Small intestine (tissue), 7 donors: Measurements from ENCODE around the gene TNFRSF9. TPM values are rescaled to one million over a fixed set of nuclear protein-coding genes. Genes with fewer than 3 reads are reported as not detected.
A peak's percentile ranks its signal among the peaks of the same experiment; 100 is the strongest.
"Not testable (repeated sequence)": the region's sequence is repeated elsewhere in the genome, so short reads cannot be mapped to it uniquely, and the experiment has no call there.

Experiments used
- DNase-seq, 2 donors: peaks; one replicate each; pipeline versions ENCODE4 v3.0.0 to v3.0.0-alpha.2; 2013
- FAIRE-seq: peaks from 2 replicates; lab custom pipeline; 2012; peaks lifted over from hg19 to GRCh38; lab: Jason Lieb, UNC
- H3K27ac ChIP-seq, 3 donors: one replicate each; pipeline ENCODE4 v1.5.1; 2013; ENCODE audit warnings: low read length in 2 of 3, mild to moderate bottlenecking in 2 of 3, control low read depth in 1 of 3, inconsistent platforms in 1 of 3, low read depth in 1 of 3, moderate library complexity in 1 of 3
- H3K27me3 ChIP-seq, 3 donors: one replicate each; pipeline ENCODE4 v1.6.1; 2013; ENCODE audit warnings: low read length in 3 of 3, inconsistent platforms in 1 of 3; ENCODE audit not compliant: control insufficient read depth in 3 of 3, insufficient read depth in 3 of 3
- H3K36me3 ChIP-seq, 3 donors: one replicate each; pipeline ENCODE4 v1.6.1; 2013; ENCODE audit warnings: low read length in 3 of 3, inconsistent platforms in 1 of 3, low read depth in 1 of 3, mild to moderate bottlenecking in 1 of 3, moderate library complexity in 1 of 3; ENCODE audit not compliant: control insufficient read depth in 3 of 3, insufficient read depth in 2 of 3
- H3K4me1 ChIP-seq, 3 donors: one replicate each; pipeline ENCODE4 v1.6.1; 2013; ENCODE audit warnings: low read length in 2 of 3, inconsistent platforms in 1 of 3, low read depth in 1 of 3, mild to moderate bottlenecking in 1 of 3, moderate library complexity in 1 of 3; ENCODE audit not compliant: control insufficient read depth in 3 of 3, insufficient read depth in 2 of 3
- H3K4me3 ChIP-seq, 3 donors: one replicate each; pipeline ENCODE4 v1.5.1; 2013; ENCODE audit warnings: low read length in 3 of 3, control low read depth in 1 of 3, inconsistent platforms in 1 of 3, low read depth in 1 of 3, mild to moderate bottlenecking in 1 of 3, moderate library complexity in 1 of 3
- H3K9me3 ChIP-seq, 2 donors: one replicate each; pipeline ENCODE4 v1.6.1; 2013; ENCODE audit warnings: low read depth in 1 of 2, low read length in 1 of 2; ENCODE audit not compliant: control insufficient read depth in 2 of 2, insufficient read depth in 1 of 2
- WGBS, 3 donors: extraction: QIAGEN DNeasy Blood & Tissue Kit; methylation state at CpG; one replicate each; pipeline ENCODE4 v1.1.7; 2013; 5-methylcytosine and 5-hydroxymethylcytosine counted together
- polyA plus RNA-seq, 4 donors: library from polyadenylated mRNA; stranded (reverse) in 3 of 4; unstranded in 1 of 4; fragments of 200-250 nt in 3 of 4; fragments of 120-200 nt in 1 of 4; gene quantifications; one replicate each; pipeline versions ENCODE4 v1.2.1 to v1.2.3, GENCODE V29; 2013
- donor health status: healthy with polysubstance abuse.
- donor health status: control.
- donor health status: control.
- donor health status: Bipolar disorder and iron deficiency.
- donor health status: healthy.

TNFRSF9 gene
- polyA plus RNA-seq, 4 donors, result 0.13 to 0.38 TPM; not detected in 2

GRCh38 chr1:7956218-7957032 is 15.8 kb upstream of the TNFRSF9 start:
- no peak for FAIRE-seq

DNA sequence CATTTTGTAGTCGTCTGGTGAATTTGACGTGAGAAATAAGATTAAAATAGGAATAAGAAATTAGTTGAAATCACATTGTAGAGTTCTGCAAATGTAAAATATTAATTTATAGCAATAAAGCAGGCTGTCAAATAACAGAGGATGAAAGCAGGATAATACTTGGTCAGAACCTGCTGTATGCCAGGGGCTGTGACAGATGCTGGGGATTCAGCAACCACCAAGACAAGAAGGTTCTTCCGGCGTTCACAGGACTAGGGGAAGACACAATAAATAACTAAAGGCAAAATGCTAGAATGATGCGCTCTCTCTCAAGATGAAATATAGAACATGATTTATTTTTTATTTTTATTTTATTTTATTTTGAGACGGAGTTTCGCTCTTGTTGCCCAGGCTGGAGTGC is 14.0 kb upstream of the TNFRSF9 start:
- FAIRE-seq (no peak), DNase-seq (no peak)
- Histone ChIP-seq H3K27me3 (no peaks in the 10 kb centered on the region), H3K9me3 (no peaks in the 10 kb centered on the region), H3K4me3 (peak overlapping the region; percentile 54 to 84 (median 69)), H3K4me1 (peaks cover 0 to 3% (median 0%) of the 10 kb centered on the region in 3 donors), H3K36me3 (no peaks in the 10 kb centered on the region), H3K27ac (peak overlapping the region; percentile 77 to 95 (median 80))
- WGBS, 3 donors, result 57 to 69% (median 58%) methylated on average over 7 of the region's 7 CpGs

More at GRCh38 chr1:7956218-7957032, 15.8 kb upstream of the TNFRSF9 start:
- Histone ChIP-seq H3K27me3 (no peaks in the 10 kb centered on the region), H3K4me1 (peaks cover 0 to 5% (median 3%) of the 10 kb centered on the region in 3 donors), H3K36me3 (no peaks in the 10 kb centered on the region), H3K9me3 (no peaks in the 10 kb centered on the region), H3K27ac (no peak overlapping the region), H3K4me3 (no peak overlapping the region)
- 81 to 92% (median 85%) methylated on average over 10 of the region's 10 CpGs for WGBS, 3 donors
- DNase-seq, result no peak

- Histone ChIP-seq H3K36me3 (no peaks in the 10 kb centered on the region), H3K27ac (peak overlapping the region; percentile 77 to 95 (median 80)), H3K9me3 (no peaks in the 10 kb centered on the region), H3K4me1 (peaks cover 0 to 3% (median 0%) of the 10 kb centered on the region in 3 donors), H3K27me3 (peaks cover 0 to under 1% (median 0%) of the 10 kb centered on the region in 3 donors), H3K4me3 (peak overlapping the region; percentile 54 to 84 (median 69))
- WGBS, 3 donors, result 1 to 4% (median 3%) methylated on average over 62 to 65 of the region's 65 CpGs
- FAIRE-seq, result no peak
- peak; percentile 89 to 95 for DNase-seq
These were observed 13.4 kb upstream of the TNFRSF9 start for GRCh38 chr1:7953850-7954609.

DNA sequence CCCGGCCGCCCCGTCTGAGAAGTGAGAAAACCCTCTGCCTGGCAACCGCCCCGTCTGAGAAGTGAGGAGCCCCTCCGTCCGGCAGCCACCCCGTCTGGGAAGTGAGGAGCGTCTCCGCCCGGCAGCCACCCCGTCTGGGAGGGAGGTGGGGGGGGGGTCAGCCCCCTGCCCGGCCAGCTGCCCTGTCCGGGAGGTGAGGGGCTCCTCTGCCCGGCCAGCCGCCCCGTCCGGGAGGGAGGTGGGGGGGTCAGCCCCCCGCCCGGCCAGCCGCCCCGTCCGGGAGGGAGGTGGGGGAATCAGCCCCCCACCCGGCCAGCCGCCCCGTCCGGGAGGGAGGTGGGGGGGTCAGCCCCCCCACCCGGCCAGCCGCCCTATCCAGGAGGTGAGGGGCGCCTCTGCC is 12.2 kb upstream of the TNFRSF9 start:
- H3K36me3 ChIP-seq, H3K4me3 ChIP-seq: not testable (repeated sequence)
- WGBS, 3 donors, result 93 to 100% (median 94%) methylated on average over 3 to 30 of the region's 30 CpGs

DNA sequence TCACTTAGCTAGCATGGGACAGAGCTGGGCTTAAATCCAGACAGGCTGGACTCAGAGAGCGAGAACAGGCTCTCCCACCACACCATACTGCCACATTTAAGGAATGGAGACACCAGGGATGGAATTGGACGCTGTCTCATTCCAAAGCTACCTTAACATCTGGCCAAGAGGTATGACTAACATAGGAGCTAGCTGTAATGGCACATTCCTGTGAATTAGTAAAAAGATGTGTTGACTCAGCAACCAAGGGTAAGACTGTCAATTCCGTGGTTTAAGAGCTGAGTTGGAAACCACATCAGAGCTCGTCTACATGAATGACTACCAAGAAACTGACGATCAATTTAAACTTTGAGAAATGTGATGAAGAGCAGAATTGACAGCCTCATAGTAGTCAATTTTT is 8.3 kb upstream of the TNFRSF9 start:
- H3K4me1 ChIP-seq, result peaks cover 0 to 3% (median 0%) of the 10 kb centered on the region in 3 donors
- DNase-seq (peak in 1 of 2 donors; percentile 25), FAIRE-seq (no peak)
- H3K9me3 ChIP-seq, result no peaks in the 10 kb centered on the region
- H3K4me3 ChIP-seq, result no peak overlapping the region
- no peak overlapping the region for H3K27ac ChIP-seq
- WGBS, 3 donors, result 69 to 78% (median 74%) methylated on average over 5 of the region's 5 CpGs
- H3K36me3 ChIP-seq, result no peaks in the 10 kb centered on the region
- peaks cover 0 to 6% (median 0%) of the 10 kb centered on the region in 3 donors for H3K27me3 ChIP-seq

More for the DNA sequence above, 12.2 kb upstream of the TNFRSF9 start:
- not testable (repeated sequence) for DNase-seq, H3K27me3 ChIP-seq, H3K27ac ChIP-seq, FAIRE-seq, H3K4me1 ChIP-seq, H3K9me3 ChIP-seq

DNA sequence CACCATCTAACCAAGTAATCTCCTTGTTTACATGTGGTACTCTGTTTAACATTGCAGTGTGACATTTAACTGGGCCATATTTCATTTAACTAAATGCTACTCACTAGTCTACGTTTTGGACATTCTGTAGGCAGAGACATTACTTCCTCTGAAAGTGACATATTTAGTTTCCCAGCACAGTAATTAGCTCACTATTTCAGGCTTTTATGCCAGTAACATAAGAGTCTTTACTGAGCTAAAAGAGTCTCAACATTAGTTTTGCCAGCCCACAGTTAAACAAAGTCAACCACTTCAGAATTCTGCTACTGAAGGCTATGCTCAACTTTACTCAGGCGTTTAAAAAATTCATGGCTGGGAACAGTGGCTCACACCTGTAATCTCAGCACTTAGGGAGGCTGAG is 2.6 kb upstream of the TNFRSF9 start:
- H3K27ac ChIP-seq, result no peak overlapping the region
- no peak for FAIRE-seq

DNA sequence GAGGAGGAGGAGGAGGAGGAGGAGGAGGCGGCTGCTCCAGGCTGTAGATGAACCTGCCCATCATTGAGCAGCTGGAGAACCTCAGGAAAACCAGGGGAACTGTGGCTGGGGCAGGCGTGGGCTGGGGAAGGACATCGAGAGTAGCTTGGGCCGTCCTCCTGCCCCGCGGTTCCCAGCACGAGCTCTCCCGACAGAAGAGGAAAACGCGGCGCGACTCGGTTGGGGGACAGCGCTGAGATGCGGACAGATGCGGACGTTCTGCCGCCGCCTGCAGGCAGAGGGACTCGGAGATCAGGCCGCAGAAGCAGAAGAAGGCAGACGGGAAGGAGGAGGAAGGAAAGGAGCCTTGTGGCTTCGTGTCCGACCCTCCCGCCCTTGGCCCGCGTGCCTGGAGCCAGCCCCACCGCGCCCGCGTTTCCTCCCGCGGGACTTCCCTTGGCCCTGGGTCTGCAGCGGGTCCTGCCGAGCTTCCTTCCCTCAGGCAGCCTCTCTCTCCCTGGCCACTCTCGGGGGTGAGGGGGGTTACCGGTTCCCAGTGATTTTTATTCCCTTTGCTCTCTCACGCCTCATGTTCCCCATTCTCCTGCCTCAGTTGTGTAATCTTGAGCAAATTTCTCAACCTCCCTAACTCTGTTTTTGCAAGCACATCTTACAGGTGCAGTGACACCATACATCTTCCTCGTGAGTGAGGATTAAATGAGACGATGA is 1.7 kb upstream of the TNFRSF9 start:
- 7 to 8% (median 7%) methylated on average over 30 to 40 of the region's 40 CpGs for WGBS, 3 donors
- H3K9me3 ChIP-seq, result no peaks in the 10 kb centered on the region
- H3K27me3 ChIP-seq, result peaks cover 0 to 35% (median 0%) of the 10 kb centered on the region in 3 donors
- H3K4me1 ChIP-seq, result peaks cover 0 to 2% (median 2%) of the 10 kb centered on the region in 3 donors
- peak; percentile 31 to 54 for DNase-seq
- no peak for FAIRE-seq
- peak overlapping the region in 1 of 3 donors; percentile 33 for H3K4me3 ChIP-seq
- H3K36me3 ChIP-seq, result no peaks in the 10 kb centered on the region
- peak overlapping the region in 1 of 3 donors; percentile 22 for H3K27ac ChIP-seq

More for the DNA sequence above, 2.6 kb upstream of the TNFRSF9 start:
- no peaks in the 10 kb centered on the region for H3K36me3 ChIP-seq
- DNase-seq, result no peak
- no peaks in the 10 kb centered on the region for H3K9me3 ChIP-seq
- 54 to 55% (median 55%) methylated on average over 2 of the region's 2 CpGs for WGBS, 3 donors
- H3K27me3 ChIP-seq, result peaks cover 0 to 35% (median 0%) of the 10 kb centered on the region in 3 donors
- peaks cover 0 to 2% (median 2%) of the 10 kb centered on the region in 3 donors for H3K4me1 ChIP-seq
- no peak overlapping the region for H3K4me3 ChIP-seq

DNA sequence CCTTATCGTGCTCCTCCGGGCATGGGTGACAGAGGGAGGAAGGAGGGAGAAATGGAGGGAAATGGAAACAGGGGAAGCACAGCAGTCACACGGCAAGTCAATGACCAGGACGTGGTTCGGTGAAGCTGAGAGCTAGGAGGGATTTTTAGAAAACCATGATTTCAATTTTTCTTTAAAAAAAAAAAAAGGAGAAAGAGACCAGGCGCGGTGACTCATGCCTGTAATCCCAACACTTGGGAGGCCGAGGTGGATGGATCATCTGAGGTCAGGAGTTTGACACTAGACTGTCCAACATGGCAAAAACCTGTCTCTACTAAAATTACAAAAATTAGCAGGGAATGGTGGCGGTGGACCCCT is 776 bp upstream of the TNFRSF9 start:
- FAIRE-seq (no peak), DNase-seq (no peak)
- Histone ChIP-seq H3K36me3 (no peaks in the 10 kb centered on the region), H3K4me1 (peaks cover 0 to 2% (median 2%) of the 10 kb centered on the region in 3 donors), H3K4me3 (no peak overlapping the region), H3K27me3 (peaks cover 0 to 32% (median 0%) of the 10 kb centered on the region in 3 donors), H3K27ac (no peak overlapping the region), H3K9me3 (no peaks in the 10 kb centered on the region)
- WGBS, 3 donors, result 63 to 73% (median 69%) methylated on average over 9 of the region's 9 CpGs
